B cell (primary cell): ENCODE data around the gene FOXL2. TPM values are rescaled to one million over a fixed set of nuclear protein-coding genes. Genes with fewer than 3 reads are reported as not detected.

ENCODE experiments used
- ATAC-seq: fragments of 200-7000 bp; cut with Tn5 transposase; one replicate; pipeline ENCODE4 v1.10.0; 2021; ENCODE audit warnings: low read depth, mild to moderate bottlenecking, moderate number of reproducible peaks, moderate library complexity
- CTCF ChIA-PET: fragments of 350-600 bp; sonication (Branson Sonifier 250); formaldehyde crosslinking; loops from one replicate; lab custom pipeline; 2021; ENCODE audit warnings: antibody characterized with exemption, inconsistent platforms; lab: Charles Lee
- POLR2A ChIA-PET: fragments of 350-600 bp; sonication (Branson Sonifier 250); formaldehyde crosslinking; loops from one replicate; lab custom pipeline; 2021; ENCODE audit warnings: antibody characterized with exemption; lab: Charles Lee
- DNase-seq: peaks from one replicate; pipeline ENCODE4 v3.0.0; 2013
- H2AFZ ChIP-seq: 2 replicates; pipeline ENCODE4 v1.6.1; 2012; ENCODE audit warnings: mild to moderate bottlenecking, low read depth, low read length; ENCODE audit not compliant: insufficient read depth, poor library complexity, severe bottlenecking
- H3K27ac ChIP-seq, 2 donors: 1 replicate in 1 of 2; 2 replicates in 1 of 2; pipeline ENCODE4 v1.5.1; 2012 to 2013; ENCODE audit warnings: low read length in 2 of 2, mild to moderate bottlenecking in 2 of 2, moderate library complexity in 1 of 2
- H3K27me3 ChIP-seq, 4 experiments: fragments of 200-600 bp in 1 of 4; sonication (generic) in 1 of 4; replicated peaks in 1 of 4; 1 replicate in 2 of 4; 2 replicates in 2 of 4; pipeline versions ENCODE4 v1.6.1 to v1.7.0; 2013 to 2016; ENCODE audit warnings: low read length in 3 of 4, mild to moderate bottlenecking in 2 of 4, mixed read lengths in 1 of 4, moderate library complexity in 1 of 4; ENCODE audit not compliant: insufficient read depth in 4 of 4, control insufficient read depth in 3 of 4; ENCODE audit errors: control extremely low read depth in 1 of 4
- H3K36me3 ChIP-seq, 2 experiments: replicated peaks in 1 of 2; 1 replicate in 1 of 2; 2 replicates in 1 of 2; pipeline versions ENCODE4 v1.6.1 to v1.7.1; 2013; ENCODE audit warnings: low read length in 1 of 2; ENCODE audit not compliant: insufficient read depth in 2 of 2, control insufficient read depth in 1 of 2; ENCODE audit errors: control extremely low read depth in 1 of 2, extremely low read depth in 1 of 2
- H3K4me1 ChIP-seq, 2 donors: fragments of 200-600 bp in 1 of 2; sonication (generic) in 1 of 2; 1 replicate in 1 of 2; 2 replicates in 1 of 2; pipeline versions ENCODE4 v1.5.1 to v1.6.1; 2013 to 2017; ENCODE audit warnings: low read length in 2 of 2; ENCODE audit not compliant: control insufficient read depth in 2 of 2, insufficient read depth in 2 of 2
- H3K4me2 ChIP-seq: replicated peaks from 2 replicates; pipeline ENCODE3; 2012; ENCODE audit warnings: mild to moderate bottlenecking, low read depth, low read length; ENCODE audit not compliant: poor library complexity, severe bottlenecking
- H3K4me3 ChIP-seq, 5 experiments: fragments of 200-600 bp in 1 of 5; sonication (generic) in 1 of 5; 1 replicate in 3 of 5; 2 replicates in 2 of 5; pipeline versions ENCODE4 v1.5.1 to v1.7.0; 2011 to 2016; ENCODE audit warnings: low read length in 4 of 5, mild to moderate bottlenecking in 4 of 5, low read depth in 2 of 5, control low read depth in 1 of 5, moderate library complexity in 1 of 5; ENCODE audit not compliant: insufficient read depth in 1 of 5; ENCODE audit errors: control extremely low read depth in 1 of 5, extremely low read depth in 1 of 5
- H3K79me2 ChIP-seq: fragments of 200-600 bp; sonication (generic); one replicate; pipeline ENCODE4 v1.6.0; 2016; ENCODE audit warnings: low read length; ENCODE audit not compliant: control insufficient read depth, insufficient read depth
- H3K9ac ChIP-seq: fragments of 200-600 bp; sonication (generic); 2 replicates; pipeline ENCODE4 v1.6.1; 2017; ENCODE audit warnings: mild to moderate bottlenecking, low read length, moderate library complexity
- H3K9me3 ChIP-seq, 3 donors: one replicate each; pipeline versions ENCODE4 v1.6.1 to v1.7.1; 2013; ENCODE audit warnings: low read length in 2 of 3; ENCODE audit not compliant: control insufficient read depth in 2 of 3, insufficient read depth in 1 of 3; ENCODE audit errors: control extremely low read depth in 1 of 3
- H4K20me1 ChIP-seq: 2 replicates; pipeline ENCODE4 v1.6.0; 2012; ENCODE audit warnings: mild to moderate bottlenecking, low read length; ENCODE audit not compliant: insufficient read depth, control insufficient read depth, poor library complexity, severe bottlenecking
- H3K27ac Mint-ChIP-seq: one replicate; pipeline ENCODE4 v1.8.0; 2021; ENCODE audit warnings: mixed read lengths
- H3K27me3 Mint-ChIP-seq: one replicate; pipeline ENCODE4 v1.8.0; 2021; ENCODE audit warnings: mixed read lengths
- H3K4me1 Mint-ChIP-seq: one replicate; pipeline ENCODE4 v1.8.0; 2021; ENCODE audit warnings: mixed read lengths
- H3K4me3 Mint-ChIP-seq: one replicate; pipeline ENCODE4 v1.8.0; 2021; ENCODE audit warnings: mixed read lengths
- H3K9me3 Mint-ChIP-seq: one replicate; pipeline ENCODE4 v1.8.0; 2022; ENCODE audit warnings: mixed read lengths; ENCODE audit not compliant: insufficient read depth
- CTCF ChIP-seq: fragments of 200-600 bp; IDR thresholded peaks from one replicate; pipeline ENCODE4 v1.8.0; 2022; ENCODE audit warnings: antibody characterized with exemption, mild to moderate bottlenecking
- EZH2 ChIP-seq: IDR thresholded peaks from 2 replicates; pipeline ENCODE4 v1.6.1; 2012; ENCODE audit warnings: borderline replicate concordance, low read depth, mild to moderate bottlenecking, moderate library complexity, low read length; ENCODE audit not compliant: insufficient read depth, poor library complexity, severe bottlenecking
- WGBS: methylation state at CpG from one replicate; pipeline ENCODE4 v1.1.5; 2013; ENCODE audit warnings: missing lambda C conversion rate; ENCODE audit not compliant: insufficient coverage; 5-methylcytosine and 5-hydroxymethylcytosine counted together
- intact Hi-C: fragments of 100-400 bp; cut with micrococcal nuclease; formaldehyde crosslinking; loops from one replicate; pipeline ENCODE4 v1.10.0; 2022
- polyA plus RNA-seq: library from polyadenylated mRNA; depleted of rRNA; stranded (reverse); fragments of >200 nt; gene quantifications from 2 replicates; pipeline ENCODE4 v1.2.3, GENCODE V29; 2012
- total RNA-seq, 2 donors: library from RNA; stranded (reverse); fragments of 120-200 nt in 1 of 2; gene quantifications; 1 replicate in 1 of 2; 2 replicates in 1 of 2; pipeline versions ENCODE4 v1.2.3 to v1.2.4, GENCODE V29; 2013 to 2022

Gene FOXL2
- total and polyA plus RNA-seq, 2 donors (not counting 1 experiment from before 2014, with no cell fraction given), result not detected

DNA sequence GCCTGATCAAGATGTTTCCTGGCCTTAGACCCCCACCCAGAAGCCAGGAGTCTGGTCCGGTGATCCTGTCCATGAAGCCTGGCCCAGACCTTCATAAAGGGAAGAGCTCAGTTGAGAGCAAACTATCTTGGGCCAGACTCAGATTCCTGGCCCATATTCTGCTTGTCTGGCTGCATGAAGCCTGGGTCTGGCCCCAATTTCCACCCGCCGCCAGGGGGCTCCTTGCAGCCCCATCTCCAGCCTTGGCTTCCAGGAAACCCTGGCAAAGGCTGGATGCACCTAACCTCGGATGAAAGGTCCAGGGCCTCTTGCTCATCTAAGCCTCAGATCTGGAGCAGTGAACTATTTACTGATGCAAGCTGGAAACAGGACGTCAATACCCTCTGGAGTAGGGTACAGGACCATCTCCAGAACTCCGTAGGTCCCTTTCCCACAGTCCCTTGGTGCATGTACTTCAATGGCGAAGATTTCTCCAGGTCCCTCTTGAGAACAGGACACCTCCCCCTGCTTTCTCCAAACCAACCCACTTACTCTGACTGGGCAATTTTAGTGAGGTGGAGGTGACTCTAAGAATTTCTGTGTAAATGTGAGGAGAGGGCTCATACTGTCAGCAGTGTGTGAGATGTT, 5.6 kb downstream of the FOXL2 start:
- H3K27me3 Mint-ChIP-seq, result peaks cover 69% of the 10 kb centered on the region
- H3K9me3 Mint-ChIP-seq, result no peaks in the 10 kb centered on the region
- peaks cover 0 to 63% (median 0%) of the 10 kb centered on the region in 3 donors for H3K9me3 ChIP-seq
- no peaks in the 10 kb centered on the region for H3K36me3 ChIP-seq
- ATAC-seq, result no peak
- no peak overlapping the region for H3K4me3 ChIP-seq
- ChIA-PET CTCF (interaction anchor here (1.7 to 2.4 kb wide), 2 partner anchors 18 to 26 kb away, joined by 9 read pairs; no protein-coding TSS in a partner anchor), POLR2A (no interaction called here)
- no peaks in the 10 kb centered on the region for H4K20me1 ChIP-seq
- peaks cover 46% of the 10 kb centered on the region for H3K4me1 Mint-ChIP-seq
- no peak overlapping the region for H3K27ac ChIP-seq
- intact Hi-C loops, result no loop called here
- DNase-seq, result no peak
- H3K79me2 ChIP-seq, result no peaks in the 10 kb centered on the region
- H3K4me3 Mint-ChIP-seq, result no peak overlapping the region
- no peak overlapping the region for H3K4me2 ChIP-seq
- no peak overlapping the region for H2AFZ ChIP-seq
- WGBS, result 40% methylated on average over 5 of the region's 7 CpGs
- peaks cover 2 to 94% (median 80%) of the 10 kb centered on the region in 4 experiments for H3K27me3 ChIP-seq
- H3K9ac ChIP-seq, result no peak overlapping the region
- peaks cover 59 to 74% of the 10 kb centered on the region in 2 donors for H3K4me1 ChIP-seq
- no peak overlapping the region for H3K27ac Mint-ChIP-seq
- TF ChIP-seq CTCF, result peak; percentile 9
- TF ChIP-seq EZH2, result no peak

GRCh38 chr3:138940446-138940845, 6.5 kb downstream of the FOXL2 start:
- no peak overlapping the region for H2AFZ ChIP-seq
- TF ChIP-seq CTCF, result no peak
- TF ChIP-seq EZH2, result no peak
- no peaks in the 10 kb centered on the region for H3K36me3 ChIP-seq
- no peak overlapping the region for H3K4me3 ChIP-seq
- Mint-ChIP-seq H3K9me3 (no peaks in the 10 kb centered on the region), H3K27ac (no peak overlapping the region), H3K27me3 (peaks cover 76% of the 10 kb centered on the region), H3K4me3 (no peak overlapping the region), H3K4me1 (peaks cover 50% of the 10 kb centered on the region)
- no peak overlapping the region for H3K4me2 ChIP-seq
- H3K27me3 ChIP-seq, result peaks cover 2 to 100% (median 86%) of the 10 kb centered on the region in 4 experiments
- H3K9ac ChIP-seq, result no peak overlapping the region
- DNase-seq, result no peak
- H3K79me2 ChIP-seq, result no peaks in the 10 kb centered on the region
- ATAC-seq, result no peak
- ChIA-PET CTCF (interaction anchor here (0.9 to 2.4 kb wide), 3 partner anchors 17 to 25 kb away, joined by 3 to 9 read pairs (median 9); no protein-coding TSS in a partner anchor), POLR2A (no interaction called here)
- intact Hi-C loops, result no loop called here
- peaks cover 0 to 69% (median 0%) of the 10 kb centered on the region in 3 donors for H3K9me3 ChIP-seq
- H3K27ac ChIP-seq, result no peak overlapping the region
- 75% methylated on average over 4 of the region's 6 CpGs for WGBS
- H4K20me1 ChIP-seq, result no peaks in the 10 kb centered on the region
- peaks cover 64 to 76% of the 10 kb centered on the region in 2 donors for H3K4me1 ChIP-seq
